ENCODE measurements around the gene CEP295NL. TPM values are rescaled to one million over a fixed set of nuclear protein-coding genes. Genes with fewer than 3 reads are reported as not detected.
A peak's percentile ranks its signal among the peaks of the same experiment; 100 is the strongest.

The CEP295NL gene
- total and polyA plus RNA-seq, 7 donors: 0.04 to 0.52 (median 0.39) TPM; not detected in 2

- no peaks in the 10 kb centered on the region for H3K27me3 ChIP-seq (ENCODE audit: insufficient read depth in 3 of 3, low read length in 2 of 3)
- peaks cover 7% of the 10 kb centered on the region for H3K4me1 ChIP-seq
- no peaks in the 10 kb centered on the region for H3K9me3 ChIP-seq
- TF ChIP-seq CTCF (IDR thresholded peaks at IDR 0.05): peak; percentile 93
- 8 to 12% (median 10%) methylated on average over 19 of the region's 19 CpGs for WGBS, 3 donors
- H3K36me3 ChIP-seq (ENCODE audit: insufficient read depth in 1 of 2, low read depth in 1 of 2): peaks cover 0 to 11% of the 10 kb centered on the region in 2 donors
- DNase-seq (peak; percentile 82 to 88), ATAC-seq (peak; percentile 70 to 85 (median 76))
- peak overlapping the region; percentile 16 for H3K4me3 ChIP-seq
- intact Hi-C loops (cut with DNase I): loop anchor here in 1 of 2 donors (1.0 kb wide), 1 partner anchor 105 kb away; no protein-coding TSS in a partner anchor
- H3K27ac ChIP-seq: no peak overlapping the region
These were observed 37.2 kb downstream of the CEP295NL start for GRCh38 chr17:78865682-78866390.

GRCh38 chr17:78864117-78864516, 38.9 kb downstream of the CEP295NL start:
- no peaks in the 10 kb centered on the region for H3K9me3 ChIP-seq
- no peak overlapping the region for H3K4me3 ChIP-seq
- peaks cover 0 to 1% of the 10 kb centered on the region in 2 donors for H3K36me3 ChIP-seq (ENCODE audit: insufficient read depth in 1 of 2, low read depth in 1 of 2)
- 77 to 86% (median 80%) methylated on average over 1 of the region's 1 CpG for WGBS, 3 donors
- no peaks in the 10 kb centered on the region for H3K27me3 ChIP-seq (ENCODE audit: insufficient read depth in 3 of 3, low read length in 2 of 3)
- TF ChIP-seq CTCF (IDR thresholded peaks at IDR 0.05): no peak
- DNase-seq (no peak), ATAC-seq (no peak)
- H3K4me1 ChIP-seq: peaks cover 7% of the 10 kb centered on the region
- H3K27ac ChIP-seq: no peak overlapping the region
- intact Hi-C loops (cut with DNase I): loop anchor here in 1 of 2 donors (1.0 kb wide), 1 partner anchor 108 kb away; no protein-coding TSS in a partner anchor

- ATAC-seq (peak; percentile 91 to 92 (median 92)), DNase-seq (peak; percentile 84 to 89)
- H3K4me3 ChIP-seq: no peak overlapping the region
- H3K27ac ChIP-seq: peak overlapping the region; percentile 83
- peaks cover 0 to 3% of the 10 kb centered on the region in 2 donors for H3K36me3 ChIP-seq (ENCODE audit: insufficient read depth in 1 of 2, low read depth in 1 of 2)
- peaks cover 7% of the 10 kb centered on the region for H3K4me1 ChIP-seq
- intact Hi-C loops (cut with DNase I): no loop called here
- 49 to 70% (median 50%) methylated on average over 17 of the region's 17 CpGs for WGBS, 3 donors
- no peaks in the 10 kb centered on the region for H3K27me3 ChIP-seq (ENCODE audit: insufficient read depth in 3 of 3, low read length in 2 of 3)
- TF ChIP-seq CTCF (IDR thresholded peaks at IDR 0.05): no peak
- no peaks in the 10 kb centered on the region for H3K9me3 ChIP-seq
These were observed 40.7 kb downstream of the CEP295NL start for GRCh38 chr17:78862073-78863023.

- Histone ChIP-seq H3K36me3 (ENCODE audit: insufficient read depth in 1 of 2, low read depth in 1 of 2) (peaks cover 0 to 5% of the 10 kb centered on the region in 2 donors), H3K27me3 (ENCODE audit: insufficient read depth in 3 of 3, low read length in 2 of 3) (no peaks in the 10 kb centered on the region), H3K9me3 (no peaks in the 10 kb centered on the region), H3K4me1 (peaks cover 7% of the 10 kb centered on the region), H3K4me3 (no peak overlapping the region), H3K27ac (peak overlapping the region; percentile 83)
- DNase-seq: no peak
- intact Hi-C loops (cut with DNase I): no loop called here
- TF ChIP-seq CTCF (IDR thresholded peaks at IDR 0.05): no peak
- WGBS, 3 donors: 92 to 95% (median 95%) methylated on average over 4 of the region's 4 CpGs
- no peak for ATAC-seq
These were observed 41.8 kb downstream of the CEP295NL start for GRCh38 chr17:78861229-78861628.

Measured in psoas muscle (tissue), 8 donors.